ENCODE results near the gene FOXRED2. TPM values are rescaled to one million over a fixed set of nuclear protein-coding genes. Genes with fewer than 3 reads are reported as not detected.

FOXRED2 gene
- total RNA-seq, 2 experiments from 2014 or later: 1.8 to 2.3 TPM

GRCh38 chr22:36463783-36464184, 43.1 kb downstream of the FOXRED2 start:
- H3K27me3 ChIP-seq (ENCODE audit: control insufficient read depth in 1 of 2, insufficient read depth in 2 of 2, low read length in 2 of 2): no peaks in the 10 kb centered on the region
- ATAC-seq (ENCODE audit: poor library complexity) (no peak), DNase-seq (no peak)
- H3K27ac Mint-ChIP-seq: no peak overlapping the region
- POLR2A ChIA-PET: no interaction called here
- CTCF ChIA-PET: no interaction called here
- no peak overlapping the region for H3K4me3 ChIP-seq (ENCODE audit: low read length)
- intact Hi-C loops (cut with DNase I, micrococcal nuclease): no loop called here
- H3K9me3 Mint-ChIP-seq: no peaks in the 10 kb centered on the region
- H3K27ac ChIP-seq (ENCODE audit: low read depth in 1 of 2, low read length in 2 of 2): no peak overlapping the region
- H3K36me3 Mint-ChIP-seq (ENCODE audit: low read depth): peaks cover 9% of the 10 kb centered on the region
- H3K4me1 Mint-ChIP-seq (ENCODE audit: low read depth): peaks cover 17% of the 10 kb centered on the region
- H3K36me3 ChIP-seq (ENCODE audit: insufficient read depth, low read length): peaks cover 5% of the 10 kb centered on the region
- H3K27me3 Mint-ChIP-seq: no peaks in the 10 kb centered on the region
- TF ChIP-seq, protein P1, sequence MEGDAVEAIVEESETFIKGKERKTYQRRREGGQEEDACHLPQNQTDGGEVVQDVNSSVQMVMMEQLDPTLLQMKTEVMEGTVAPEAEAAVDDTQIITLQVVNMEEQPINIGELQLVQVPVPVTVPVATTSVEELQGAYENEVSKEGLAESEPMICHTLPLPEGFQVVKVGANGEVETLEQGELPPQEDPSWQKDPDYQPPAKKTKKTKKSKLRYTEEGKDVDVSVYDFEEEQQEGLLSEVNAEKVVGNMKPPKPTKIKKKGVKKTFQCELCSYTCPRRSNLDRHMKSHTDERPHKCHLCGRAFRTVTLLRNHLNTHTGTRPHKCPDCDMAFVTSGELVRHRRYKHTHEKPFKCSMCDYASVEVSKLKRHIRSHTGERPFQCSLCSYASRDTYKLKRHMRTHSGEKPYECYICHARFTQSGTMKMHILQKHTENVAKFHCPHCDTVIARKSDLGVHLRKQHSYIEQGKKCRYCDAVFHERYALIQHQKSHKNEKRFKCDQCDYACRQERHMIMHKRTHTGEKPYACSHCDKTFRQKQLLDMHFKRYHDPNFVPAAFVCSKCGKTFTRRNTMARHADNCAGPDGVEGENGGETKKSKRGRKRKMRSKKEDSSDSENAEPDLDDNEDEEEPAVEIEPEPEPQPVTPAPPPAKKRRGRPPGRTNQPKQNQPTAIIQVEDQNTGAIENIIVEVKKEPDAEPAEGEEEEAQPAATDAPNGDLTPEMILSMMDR (IDR thresholded peaks at IDR 0.05): no peak
- H3K9me3 ChIP-seq (ENCODE audit: control insufficient read depth in 1 of 2, insufficient read depth in 1 of 2, low read length in 2 of 2): no peaks in the 10 kb centered on the region
- peaks cover 17% of the 10 kb centered on the region for H3K4me1 ChIP-seq (ENCODE audit: insufficient read depth, low read length)
- no peak overlapping the region for H3K4me3 Mint-ChIP-seq

- no peak for ATAC-seq (ENCODE audit: poor library complexity)
- no peak overlapping the region for H3K4me3 Mint-ChIP-seq
- no peaks in the 10 kb centered on the region for H3K9me3 ChIP-seq (ENCODE audit: control insufficient read depth in 1 of 2, insufficient read depth in 1 of 2, low read length in 2 of 2)
- ChIA-PET POLR2A (interaction anchor here (1.0 to 1.2 kb wide), 2 partner anchors 10 to 77 kb away, joined by 3 to 4 read pairs; no protein-coding TSS in a partner anchor), CTCF (no interaction called here)
- no peaks in the 10 kb centered on the region for H3K27me3 ChIP-seq (ENCODE audit: control insufficient read depth in 1 of 2, insufficient read depth in 2 of 2, low read length in 2 of 2)
- DNase-seq: peak in 1 of 14 experiments; percentile 12
- peaks cover 6% of the 10 kb centered on the region for H3K4me1 ChIP-seq (ENCODE audit: insufficient read depth, low read length)
- intact Hi-C loops (cut with DNase I, micrococcal nuclease): no loop called here
- no peak overlapping the region for H3K4me3 ChIP-seq (ENCODE audit: low read length)
- no peaks in the 10 kb centered on the region for H3K27me3 Mint-ChIP-seq
- H3K36me3 ChIP-seq (ENCODE audit: insufficient read depth, low read length): peaks cover 3% of the 10 kb centered on the region
- H3K9me3 Mint-ChIP-seq: no peaks in the 10 kb centered on the region
- TF ChIP-seq, protein P1 (IDR thresholded peaks at IDR 0.05): no peak
- no peak overlapping the region for H3K27ac ChIP-seq (ENCODE audit: low read depth in 1 of 2, low read length in 2 of 2)
- peaks cover 12% of the 10 kb centered on the region for H3K4me1 Mint-ChIP-seq (ENCODE audit: low read depth)
- H3K27ac Mint-ChIP-seq: no peak overlapping the region
- peaks cover 4% of the 10 kb centered on the region for H3K36me3 Mint-ChIP-seq (ENCODE audit: low read depth)
Measured at GRCh38 chr22:36461665-36462649, 44.9 kb downstream of the FOXRED2 start.

GRCh38 chr22:36460202-36460601, 46.6 kb downstream of the FOXRED2 start:
- peaks cover 12% of the 10 kb centered on the region for H3K4me1 ChIP-seq (ENCODE audit: insufficient read depth, low read length)
- no peak overlapping the region for H3K4me3 ChIP-seq (ENCODE audit: low read length)
- H3K27ac Mint-ChIP-seq: no peak overlapping the region
- no peaks in the 10 kb centered on the region for H3K9me3 ChIP-seq (ENCODE audit: control insufficient read depth in 1 of 2, insufficient read depth in 1 of 2, low read length in 2 of 2)
- ATAC-seq (ENCODE audit: poor library complexity) (no peak), DNase-seq (no peak)
- H3K9me3 Mint-ChIP-seq: no peaks in the 10 kb centered on the region
- H3K36me3 Mint-ChIP-seq (ENCODE audit: low read depth): no peaks in the 10 kb centered on the region
- CTCF ChIA-PET: no interaction called here
- intact Hi-C loops (cut with DNase I, micrococcal nuclease): no loop called here
- H3K4me3 Mint-ChIP-seq: no peak overlapping the region
- TF ChIP-seq, protein P1 (IDR thresholded peaks at IDR 0.05): no peak
- POLR2A ChIA-PET: no interaction called here
- no peak overlapping the region for H3K27ac ChIP-seq (ENCODE audit: low read depth in 1 of 2, low read length in 2 of 2)
- H3K27me3 ChIP-seq (ENCODE audit: control insufficient read depth in 1 of 2, insufficient read depth in 2 of 2, low read length in 2 of 2): no peaks in the 10 kb centered on the region
- no peaks in the 10 kb centered on the region for H3K36me3 ChIP-seq (ENCODE audit: insufficient read depth, low read length)
- peaks cover 12% of the 10 kb centered on the region for H3K4me1 Mint-ChIP-seq (ENCODE audit: low read depth)
- no peaks in the 10 kb centered on the region for H3K27me3 Mint-ChIP-seq
